Stimulated activated CD4-positive, alpha-beta T cell treated with anti-CD3 and anti-CD28 coated beads, Interleukin-4, amount 100 ng/mL, for 4 hours (primary cell): ENCODE data around the gene PCYT2.

Experiments used
- DNase-seq, 2 experiments: peaks; one replicate each; pipeline ENCODE4 v3.0.0-alpha.2; 2020

PCYT2 gene

GRCh38 chr17:81942167-81942553 is 31.0 kb upstream of the PCYT2 start:
- DNase-seq, result no peak

GRCh38 chr17:81941484-81942166 is 30.4 kb upstream of the PCYT2 start:
- DNase-seq, result no peak

- no peak for DNase-seq
These were observed 29.6 kb upstream of the PCYT2 start for GRCh38 chr17:81940538-81941483.

GRCh38 chr17:81939881-81940385 is 28.7 kb upstream of the PCYT2 start:
- DNase-seq, result no peak

- no peak for DNase-seq
These were observed 28.0 kb upstream of the PCYT2 start for GRCh38 chr17:81939218-81939617.

- DNase-seq, result no peak
These were observed 24.5 kb upstream of the PCYT2 start for GRCh38 chr17:81935709-81936084.

- no peak for DNase-seq
These were observed 23.9 kb upstream of the PCYT2 start for GRCh38 chr17:81934850-81935708.

- no peak for DNase-seq
These were observed 23.0 kb upstream of the PCYT2 start for GRCh38 chr17:81934098-81934757.

GRCh38 chr17:81933178-81933699 is 22.0 kb upstream of the PCYT2 start:
- DNase-seq, result no peak

- peak in 1 of 2 experiments; percentile 24 for DNase-seq
These were observed 21.3 kb upstream of the PCYT2 start for GRCh38 chr17:81932333-81932983.

- DNase-seq, result no peak
These were observed 20.5 kb upstream of the PCYT2 start for GRCh38 chr17:81931557-81932332.

- no peak for DNase-seq
These were observed 20.0 kb upstream of the PCYT2 start for GRCh38 chr17:81931189-81931556.

GRCh38 chr17:81930142-81931125 is 19.2 kb upstream of the PCYT2 start:
- no peak for DNase-seq

GRCh38 chr17:81929253-81930141 is 18.3 kb upstream of the PCYT2 start:
- no peak for DNase-seq

GRCh38 chr17:81928544-81929252 is 17.5 kb upstream of the PCYT2 start:
- no peak for DNase-seq

GRCh38 chr17:81927653-81928543 is 16.7 kb upstream of the PCYT2 start, which contains the start of gene MAFG:
Gene MAFG, minus strand, starts transcription at chr17:81927735. Its CDS starts 4,550 bp downstream, at chr17:81923185.
- peak; percentile 87 to 90 for DNase-seq
